ENCODE data around the gene MLX.
A peak's percentile ranks its signal among the peaks of the same experiment; 100 is the strongest.
"Not testable (repeated sequence)": the region's sequence is repeated elsewhere in the genome, so short reads cannot be mapped to it uniquely, and the experiment has no call there.

The MLX gene

GRCh38 chr17:42609182-42609813, 42.4 kb downstream of the MLX start, which contains the start of the genes RETREG3 and TUBG1:
TSS of gene RETREG3 (minus strand) at chr17:42609374. CDS start at chr17:42609324, 50 bp downstream.
TSS of gene TUBG1 (plus strand) at chr17:42609683. CDS start at chr17:42609738, 55 bp downstream.
- peak within 1 kb of the TSS; percentile 90 for H3K4me3 ChIP-seq (ENCODE audit: low read depth, low read length)
- TF ChIP-seq, protein P1, sequence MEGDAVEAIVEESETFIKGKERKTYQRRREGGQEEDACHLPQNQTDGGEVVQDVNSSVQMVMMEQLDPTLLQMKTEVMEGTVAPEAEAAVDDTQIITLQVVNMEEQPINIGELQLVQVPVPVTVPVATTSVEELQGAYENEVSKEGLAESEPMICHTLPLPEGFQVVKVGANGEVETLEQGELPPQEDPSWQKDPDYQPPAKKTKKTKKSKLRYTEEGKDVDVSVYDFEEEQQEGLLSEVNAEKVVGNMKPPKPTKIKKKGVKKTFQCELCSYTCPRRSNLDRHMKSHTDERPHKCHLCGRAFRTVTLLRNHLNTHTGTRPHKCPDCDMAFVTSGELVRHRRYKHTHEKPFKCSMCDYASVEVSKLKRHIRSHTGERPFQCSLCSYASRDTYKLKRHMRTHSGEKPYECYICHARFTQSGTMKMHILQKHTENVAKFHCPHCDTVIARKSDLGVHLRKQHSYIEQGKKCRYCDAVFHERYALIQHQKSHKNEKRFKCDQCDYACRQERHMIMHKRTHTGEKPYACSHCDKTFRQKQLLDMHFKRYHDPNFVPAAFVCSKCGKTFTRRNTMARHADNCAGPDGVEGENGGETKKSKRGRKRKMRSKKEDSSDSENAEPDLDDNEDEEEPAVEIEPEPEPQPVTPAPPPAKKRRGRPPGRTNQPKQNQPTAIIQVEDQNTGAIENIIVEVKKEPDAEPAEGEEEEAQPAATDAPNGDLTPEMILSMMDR (IDR thresholded peaks at IDR 0.05; ENCODE audit: borderline replicate concordance, insufficient read depth, low read depth, low read length), result 0 out of 2 replicates have a peak, but pooled peaks have one; percentile 17

DNA sequence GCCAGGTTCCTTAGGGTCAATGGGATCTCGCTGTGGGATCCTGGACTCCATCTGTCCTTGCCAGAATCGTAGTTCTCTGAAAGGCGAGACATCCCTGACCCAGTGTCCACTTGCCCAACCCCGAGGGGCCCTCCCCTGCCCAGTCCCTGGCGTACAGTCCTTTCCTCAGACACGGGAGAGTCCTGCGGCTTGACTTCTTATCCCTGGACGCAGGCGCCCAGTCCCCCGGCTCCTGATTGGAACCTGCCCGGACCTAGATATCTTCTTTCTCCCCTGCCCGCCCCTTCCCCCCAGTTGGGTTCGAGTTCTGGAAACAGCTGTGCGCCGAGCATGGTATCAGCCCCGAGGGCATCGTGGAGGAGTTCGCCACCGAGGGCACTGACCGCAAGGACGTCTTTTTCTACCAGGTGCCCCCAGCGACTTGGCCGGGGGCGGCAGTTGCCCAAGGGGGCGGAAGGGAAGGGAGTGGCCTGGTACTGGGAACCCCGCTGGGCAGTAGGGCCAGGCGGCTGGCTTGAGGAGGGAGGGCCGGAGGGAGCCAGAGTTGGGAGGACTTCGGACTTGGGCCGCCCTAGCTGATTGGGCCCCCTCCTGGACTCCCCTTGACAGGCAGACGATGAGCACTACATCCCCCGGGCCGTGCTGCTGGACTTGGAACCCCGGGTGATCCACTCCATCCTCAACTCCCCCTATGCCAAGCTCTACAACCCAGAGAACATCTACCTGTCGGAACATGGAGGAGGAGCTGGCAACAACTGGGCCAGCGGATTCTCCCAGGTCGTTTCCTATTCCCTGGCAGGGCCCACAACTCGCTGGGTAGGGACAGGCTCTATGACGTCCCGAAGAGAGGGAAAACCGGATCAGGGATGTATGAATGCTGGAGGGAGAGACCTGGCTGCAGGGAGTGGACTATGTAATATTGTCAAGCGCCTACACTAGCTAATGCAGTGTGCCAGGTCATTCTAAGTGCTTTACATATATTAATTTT, 43.2 kb downstream of the MLX start:
- peak overlapping the region; percentile 90 for H3K4me3 ChIP-seq (ENCODE audit: low read depth, low read length)

DNA sequence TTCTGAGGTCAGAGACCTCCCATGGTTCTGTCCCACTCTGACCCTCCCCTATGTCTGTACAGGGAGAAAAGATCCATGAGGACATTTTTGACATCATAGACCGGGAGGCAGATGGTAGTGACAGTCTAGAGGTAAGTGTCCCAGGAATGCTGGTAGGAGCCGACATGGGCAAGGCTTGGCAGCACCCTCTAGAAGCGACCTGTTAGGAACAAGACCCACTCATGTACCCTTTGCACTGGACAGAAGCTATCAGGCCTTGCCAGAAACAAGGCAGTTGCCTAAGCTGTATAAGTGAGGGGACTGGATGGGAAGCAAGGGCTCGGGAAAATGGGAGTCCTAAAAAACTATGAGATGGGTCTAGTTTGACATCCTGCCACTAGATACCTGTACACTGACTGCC, 45.1 kb downstream of the MLX start:
- no peak overlapping the region for H3K4me3 ChIP-seq (ENCODE audit: low read depth, low read length)
- TF ChIP-seq, protein P1 (IDR thresholded peaks at IDR 0.05; ENCODE audit: borderline replicate concordance, insufficient read depth, low read depth, low read length), result no peak

- no peak overlapping the region for H3K4me3 ChIP-seq (ENCODE audit: low read depth, low read length)
- TF ChIP-seq, protein P1 (IDR thresholded peaks at IDR 0.05; ENCODE audit: borderline replicate concordance, insufficient read depth, low read depth, low read length), result no peak
Measured at GRCh38 chr17:42613699-42614295, 46.9 kb downstream of the MLX start.

GRCh38 chr17:42617956-42618431, 51.1 kb downstream of the MLX start:
- TF ChIP-seq, protein P1 (IDR thresholded peaks at IDR 0.05; ENCODE audit: borderline replicate concordance, insufficient read depth, low read depth, low read length), result no peak
- H3K4me3 ChIP-seq (ENCODE audit: low read depth, low read length), result peak overlapping the region; percentile 0

GRCh38 chr17:42618442-42619150, 51.7 kb downstream of the MLX start:
- TF ChIP-seq, protein P1 (IDR thresholded peaks at IDR 0.05; ENCODE audit: borderline replicate concordance, insufficient read depth, low read depth, low read length), result peak; percentile 18; the same call in 1 of the 2 replicates
- H3K4me3 ChIP-seq (ENCODE audit: low read depth, low read length), result peak overlapping the region; percentile 0

GRCh38 chr17:42621987-42622386, 55.1 kb downstream of the MLX start:
- not testable (repeated sequence) for H3K4me3 ChIP-seq (ENCODE audit: low read depth, low read length)

All from GM12875 (cell line).